Measurements from ENCODE around the gene DCST1.

Gene DCST1

GRCh38 chr1:155030899-155031298 is 2.7 kb upstream of the DCST1 start:
- no peak for TF ChIP-seq CTCF (conservative IDR thresholded peaks at IDR 0.05)
- no peak overlapping the region for H3K27ac ChIP-seq

- no peak overlapping the region for H3K27ac ChIP-seq
- no peak for TF ChIP-seq CTCF (conservative IDR thresholded peaks at IDR 0.05)
Observed at GRCh38 chr1:155032886-155033285, 738 bp upstream of the DCST1 start.

- TF ChIP-seq CTCF (conservative IDR thresholded peaks at IDR 0.05), result no peak
- no peak overlapping the region for H3K27ac ChIP-seq
Observed at GRCh38 chr1:155034318-155035208, 939 bp downstream of the DCST1 start.

GRCh38 chr1:155035936-155036335 is 2.3 kb downstream of the DCST1 start:
- H3K27ac ChIP-seq, result no peak overlapping the region
- no peak for TF ChIP-seq CTCF (conservative IDR thresholded peaks at IDR 0.05)

- H3K27ac ChIP-seq, result no peak overlapping the region
- no peak for TF ChIP-seq CTCF (conservative IDR thresholded peaks at IDR 0.05)
Observed at GRCh38 chr1:155037043-155037442, 3.4 kb downstream of the DCST1 start.

GRCh38 chr1:155037851-155038441 is 4.3 kb downstream of the DCST1 start:
- peak overlapping the region; percentile 60 for H3K27ac ChIP-seq
- TF ChIP-seq CTCF (conservative IDR thresholded peaks at IDR 0.05), result no peak

GRCh38 chr1:155038602-155039307 is 5.1 kb downstream of the DCST1 start:
- peak overlapping the region; percentile 60 for H3K27ac ChIP-seq
- TF ChIP-seq CTCF (conservative IDR thresholded peaks at IDR 0.05), result no peak

Data from VCaP (cell line).